ENCODE data around the gene CBARP. TPM values are rescaled to one million over a fixed set of nuclear protein-coding genes. Genes with fewer than 3 reads are reported as not detected.

Gene CBARP
- total and polyA plus RNA-seq, 2 of the 13 experiments (the other 11 are each of a cell fraction or from before 2014, with no cell fraction given), result 1.2 to 1.4 TPM

GRCh38 chr19:1270213-1270853, 32.5 kb upstream of the CBARP start (continued):
- TF ChIP-seq GABPA (IDR thresholded peaks at IDR 0.05; ENCODE audit: low read depth, low read length) (no peak), GABPA (CRISPR knock-in tag; IDR thresholded peaks at IDR 0.05; ENCODE audit: low read depth) (0 out of 2 replicates have a peak, but pooled peaks have one; percentile 10), BRF2 (CRISPR knock-in tag; IDR thresholded peaks at IDR 0.05) (0 out of 2 replicates have a peak, but pooled peaks have one; percentile 30), RBM22 (optimal IDR thresholded peaks at IDR 0.05; ENCODE audit: low read length) (peak; percentile 7), NR2C2 (CRISPR knock-in tag; IDR thresholded peaks at IDR 0.05; ENCODE audit: borderline replicate concordance) (peak; percentile 23), ZNF740 (CRISPR knock-in tag; IDR thresholded peaks at IDR 0.05) (peak; percentile 4; the same call in 1 of the 2 replicates), ZHX1 (CRISPR knock-in tag; IDR thresholded peaks at IDR 0.05; ENCODE audit: low read depth) (0 out of 2 replicates have a peak, but pooled peaks have one; percentile 10), SRY (CRISPR knock-in tag; IDR thresholded peaks at IDR 0.05) (0 out of 2 replicates have a peak, but pooled peaks have one; percentile 2), HOXA5 (CRISPR knock-in tag; IDR thresholded peaks at IDR 0.05) (no peak), ZNF296 (CRISPR knock-in tag; conservative IDR thresholded peaks at IDR 0.05) (0 out of 2 replicates have a peak, but pooled peaks have one; percentile 14), ZFP91 (CRISPR knock-in tag; IDR thresholded peaks at IDR 0.05; ENCODE audit: borderline replicate concordance) (peak; percentile 56; the same call in 1 of the 2 replicates), RFX1 (IDR thresholded peaks at IDR 0.05) (no peak), ZNF770 (CRISPR knock-in tag; IDR thresholded peaks at IDR 0.05) (peak; percentile 85), PATZ1 (CRISPR knock-in tag; IDR thresholded peaks at IDR 0.05) (peak; percentile 12; the same call in 1 of the 2 replicates)
